HG02642 (cell line): ENCODE data around the gene UBE2Q2.
A peak's percentile ranks its signal among the peaks of the same experiment; 100 is the strongest.
"Not testable (repeated sequence)": the region's sequence is repeated elsewhere in the genome, so short reads cannot be mapped to it uniquely, and the experiment has no call there.

Experiments
- ATAC-seq: cut with Tn5 transposase; IDR thresholded peaks from one replicate; pipeline ENCODE4 v1.9.1; 2021; ENCODE audit warnings: mild to moderate bottlenecking; ENCODE audit not compliant: unreplicated experiment, poor library complexity

UBE2Q2 gene

GRCh38 chr15:75861750-75862402 lies 18.6 kb downstream of the UBE2Q2 start:
- ATAC-seq: no peak

GRCh38 chr15:75862796-75863195 lies 19.5 kb downstream of the UBE2Q2 start:
- no peak for ATAC-seq

- ATAC-seq: no peak
Observed at GRCh38 chr15:75864213-75865059, 21.2 kb downstream of the UBE2Q2 start.

GRCh38 chr15:75866045-75866444 lies 22.8 kb downstream of the UBE2Q2 start:
- not testable (repeated sequence) for ATAC-seq

- ATAC-seq: no peak
Observed at GRCh38 chr15:75866916-75867315, 23.7 kb downstream of the UBE2Q2 start.

- no peak for ATAC-seq
Observed at GRCh38 chr15:75867449-75867848, 24.2 kb downstream of the UBE2Q2 start.

- ATAC-seq: no peak
Observed at GRCh38 chr15:75868019-75868418, 24.8 kb downstream of the UBE2Q2 start.

- no peak for ATAC-seq
Observed at GRCh38 chr15:75869446-75869845, 26.2 kb downstream of the UBE2Q2 start.

- ATAC-seq: not testable (repeated sequence)
Observed at GRCh38 chr15:75871589-75871988, 28.3 kb downstream of the UBE2Q2 start.

- no peak for ATAC-seq
Observed at GRCh38 chr15:75872403-75872990, 29.2 kb downstream of the UBE2Q2 start.

- no peak for ATAC-seq
Observed at GRCh38 chr15:75884041-75884440, 40.8 kb downstream of the UBE2Q2 start.

- no peak for ATAC-seq
Observed at GRCh38 chr15:75887178-75887577, 43.9 kb downstream of the UBE2Q2 start.

- ATAC-seq: no peak
Observed at GRCh38 chr15:75891895-75892294, 48.6 kb downstream of the UBE2Q2 start.

GRCh38 chr15:75895731-75896130 lies 52.5 kb downstream of the UBE2Q2 start:
- no peak for ATAC-seq

- no peak for ATAC-seq
Observed at GRCh38 chr15:75900577-75900976, 57.3 kb downstream of the UBE2Q2 start.

GRCh38 chr15:75902129-75902557 lies 58.9 kb downstream of the UBE2Q2 start:
- ATAC-seq: no peak

- peak; percentile 96 for ATAC-seq
Observed at GRCh38 chr15:75903331-75904239, 60.3 kb downstream of the UBE2Q2 start, which contains the start of gene FBXO22. Gene FBXO22, plus strand, starts transcription at chr15:75903878. Its CDS starts 86 bp downstream, at chr15:75903964.

- no peak for ATAC-seq
Observed at GRCh38 chr15:75905231-75905630, 62.0 kb downstream of the UBE2Q2 start.

- ATAC-seq: not testable (repeated sequence)
Observed at GRCh38 chr15:75910355-75910754, 67.1 kb downstream of the UBE2Q2 start.

GRCh38 chr15:75916978-75917377 lies 73.7 kb downstream of the UBE2Q2 start:
- ATAC-seq: no peak
